Measurements from ENCODE around the gene UNC45A.
"Not testable (repeated sequence)": the region's sequence is repeated elsewhere in the genome, so short reads cannot be mapped to it uniquely, and the experiment has no call there.

UNC45A gene

GRCh38 chr15:90918034-90918788, 16.9 kb upstream of the UNC45A start:
- no peak for DNase-seq

GRCh38 chr15:90918835-90919234, 16.2 kb upstream of the UNC45A start:
- DNase-seq: no peak

- no peak for DNase-seq
These were observed 13.2 kb upstream of the UNC45A start for GRCh38 chr15:90921887-90922286.

GRCh38 chr15:90922712-90923322, 12.3 kb upstream of the UNC45A start:
- DNase-seq: not testable (repeated sequence)

- no peak for DNase-seq
These were observed 10.7 kb upstream of the UNC45A start for GRCh38 chr15:90924375-90924774.

GRCh38 chr15:90926766-90927165, 8.3 kb upstream of the UNC45A start:
- not testable (repeated sequence) for DNase-seq

GRCh38 chr15:90928106-90928505, 7.0 kb upstream of the UNC45A start:
- DNase-seq: not testable (repeated sequence)

GRCh38 chr15:90929246-90930019, 5.7 kb upstream of the UNC45A start:
- no peak for DNase-seq

- no peak for DNase-seq
These were observed 4.1 kb upstream of the UNC45A start for GRCh38 chr15:90930861-90931574.

GRCh38 chr15:90931575-90931827, 3.6 kb upstream of the UNC45A start:
- DNase-seq: no peak

- peak; percentile 97 for DNase-seq
These were observed 3.0 kb upstream of the UNC45A start, which contains the start of gene HDDC3 for GRCh38 chr15:90931828-90932659. HDDC3 (minus strand) TSS chr15:90932549; CDS start chr15:90932540, 9 bp downstream.

GRCh38 chr15:90932660-90932991, 2.5 kb upstream of the UNC45A start:
- DNase-seq: no peak

GRCh38 chr15:90933301-90933700, 1.8 kb upstream of the UNC45A start:
- no peak for DNase-seq

- peak; percentile 94 for DNase-seq
These were observed 683 bp upstream of the UNC45A start for GRCh38 chr15:90934256-90934948.

GRCh38 chr15:90936823-90937222, 1.7 kb downstream of the UNC45A start:
- no peak for DNase-seq

GRCh38 chr15:90938261-90938660, 3.2 kb downstream of the UNC45A start:
- no peak for DNase-seq

GRCh38 chr15:90939756-90940155, 4.7 kb downstream of the UNC45A start:
- no peak for DNase-seq

GRCh38 chr15:90941038-90941437, 6.0 kb downstream of the UNC45A start:
- no peak for DNase-seq

GRCh38 chr15:90942354-90943120, 7.5 kb downstream of the UNC45A start:
- no peak for DNase-seq

- DNase-seq: no peak
These were observed 10.0 kb downstream of the UNC45A start for GRCh38 chr15:90945091-90945490.

GRCh38 chr15:90946538-90946937, 11.5 kb downstream of the UNC45A start:
- DNase-seq: no peak

Data from activated effector memory CD4-positive, alpha-beta T cell treated with anti-CD3 and anti-CD28 coated beads, Interleukin-2, amount 50 U/mL, for 16 hours (primary cell).